ENCODE data around the gene FGFR1OP2. TPM values are rescaled to one million over a fixed set of nuclear protein-coding genes. Genes with fewer than 3 reads are reported as not detected.

FGFR1OP2 gene
- total and polyA plus RNA-seq, 10 donors = 27.2 to 142 (median 70.1) TPM

DNA sequence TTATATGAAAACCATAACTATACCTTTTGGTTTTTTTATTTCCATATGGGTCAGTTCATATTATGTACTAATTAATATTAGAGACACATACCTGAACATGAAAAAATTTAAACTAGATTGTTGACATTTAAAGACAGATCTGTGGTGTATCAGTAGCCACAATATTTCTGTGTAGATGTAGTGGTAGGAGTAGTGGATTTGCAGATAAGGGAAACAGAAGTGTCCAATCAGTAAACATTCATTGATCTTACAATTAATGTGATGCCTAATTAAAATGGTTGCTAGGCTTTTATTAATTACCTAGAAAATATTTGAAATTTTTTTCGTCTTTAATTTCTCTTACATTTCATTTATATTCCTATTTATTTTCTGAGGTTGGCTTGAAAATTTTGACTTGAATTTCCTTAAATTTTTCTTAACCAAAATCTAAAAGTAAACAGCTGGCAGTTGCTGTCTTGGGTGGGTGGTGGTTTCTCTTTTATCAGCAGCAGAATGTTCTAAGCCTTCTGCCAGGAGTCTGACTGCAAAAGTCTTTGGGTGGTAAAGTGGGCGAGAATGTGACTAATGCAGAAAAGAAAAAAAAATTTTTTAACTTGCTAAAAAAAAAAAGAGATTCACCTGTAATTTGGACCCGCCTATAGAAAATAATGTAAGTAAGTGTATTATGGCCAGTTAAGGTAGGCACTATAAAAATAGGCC, 2.4 kb downstream of the FGFR1OP2 start:
- intact Hi-C loops (cut with DNase I; ENCODE audit: low total_unique reads) = no loop called here
- Histone ChIP-seq H3K36me3 (no peaks in the 10 kb centered on the region), H3K9me3 (peaks cover 0 to 7% (median 0%) of the 10 kb centered on the region in 8 donors), H3K4me3 (peak overlapping the region in 7 of 8 donors; percentile 1 to 91 (median 81)), H3K27me3 (replicated peaks in 1 of 7) (no peaks in the 10 kb centered on the region), H3K4me1 (peaks cover 41 to 89% (median 67%) of the 10 kb centered on the region in 6 donors), H3K27ac (peak overlapping the region in 7 of 8 donors; percentile 69 to 98 (median 95))
- TF ChIP-seq, protein P1, sequence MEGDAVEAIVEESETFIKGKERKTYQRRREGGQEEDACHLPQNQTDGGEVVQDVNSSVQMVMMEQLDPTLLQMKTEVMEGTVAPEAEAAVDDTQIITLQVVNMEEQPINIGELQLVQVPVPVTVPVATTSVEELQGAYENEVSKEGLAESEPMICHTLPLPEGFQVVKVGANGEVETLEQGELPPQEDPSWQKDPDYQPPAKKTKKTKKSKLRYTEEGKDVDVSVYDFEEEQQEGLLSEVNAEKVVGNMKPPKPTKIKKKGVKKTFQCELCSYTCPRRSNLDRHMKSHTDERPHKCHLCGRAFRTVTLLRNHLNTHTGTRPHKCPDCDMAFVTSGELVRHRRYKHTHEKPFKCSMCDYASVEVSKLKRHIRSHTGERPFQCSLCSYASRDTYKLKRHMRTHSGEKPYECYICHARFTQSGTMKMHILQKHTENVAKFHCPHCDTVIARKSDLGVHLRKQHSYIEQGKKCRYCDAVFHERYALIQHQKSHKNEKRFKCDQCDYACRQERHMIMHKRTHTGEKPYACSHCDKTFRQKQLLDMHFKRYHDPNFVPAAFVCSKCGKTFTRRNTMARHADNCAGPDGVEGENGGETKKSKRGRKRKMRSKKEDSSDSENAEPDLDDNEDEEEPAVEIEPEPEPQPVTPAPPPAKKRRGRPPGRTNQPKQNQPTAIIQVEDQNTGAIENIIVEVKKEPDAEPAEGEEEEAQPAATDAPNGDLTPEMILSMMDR (IDR thresholded peaks at IDR 0.05 in 8 of 11, conservative IDR thresholded peaks at IDR 0.05 in 3 of 11) = no peak
- TF ChIP-seq POLR2A (IDR thresholded peaks at IDR 0.05) = no peak
- TF ChIP-seq POLR2AphosphoS5 (IDR thresholded peaks at IDR 0.05) = no peak
- no peak for DNase-seq
- WGBS, 5 donors = 28 to 40% (median 37%) methylated on average over 3 of the region's 3 CpGs

DNA sequence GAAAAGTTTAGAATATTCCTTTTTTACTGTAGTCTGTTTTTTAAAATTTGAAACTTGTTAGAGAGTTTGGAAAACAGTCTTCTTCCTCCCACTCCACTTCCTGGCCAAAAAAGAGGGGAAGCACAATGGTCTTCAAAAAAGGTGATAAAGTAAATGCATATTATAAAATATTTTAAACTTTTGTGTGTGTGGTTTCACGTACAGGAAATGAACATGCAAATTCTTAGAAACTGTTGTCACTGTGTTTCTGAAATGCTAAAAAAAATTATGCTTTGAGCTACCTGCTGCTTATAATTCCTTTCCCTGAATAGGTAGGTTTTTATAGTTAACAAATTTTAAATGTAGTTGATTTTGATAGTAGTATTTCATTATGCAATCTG, 2.9 kb downstream of the FGFR1OP2 start:
- Histone ChIP-seq H3K27me3 (replicated peaks in 1 of 7) (no peaks in the 10 kb centered on the region), H3K4me3 (peak overlapping the region in 5 of 8 donors; percentile 80 to 91 (median 85)), H3K36me3 (no peaks in the 10 kb centered on the region), H3K27ac (peak overlapping the region in 7 of 8 donors; percentile 69 to 98 (median 95)), H3K4me1 (peaks cover 36 to 89% (median 65%) of the 10 kb centered on the region in 6 donors), H3K9me3 (peaks cover 0 to 7% (median 0%) of the 10 kb centered on the region in 8 donors)
- no peak for TF ChIP-seq POLR2A (IDR thresholded peaks at IDR 0.05)
- TF ChIP-seq, protein P1 (IDR thresholded peaks at IDR 0.05 in 8 of 11, conservative IDR thresholded peaks at IDR 0.05 in 3 of 11) = no peak
- no peak for TF ChIP-seq POLR2AphosphoS5 (IDR thresholded peaks at IDR 0.05)
- WGBS, 5 donors = 0 to 8% (median 2%) methylated on average over 1 of the region's 1 CpG
- intact Hi-C loops (cut with DNase I; ENCODE audit: low total_unique reads) = no loop called here
- no peak for DNase-seq

DNA sequence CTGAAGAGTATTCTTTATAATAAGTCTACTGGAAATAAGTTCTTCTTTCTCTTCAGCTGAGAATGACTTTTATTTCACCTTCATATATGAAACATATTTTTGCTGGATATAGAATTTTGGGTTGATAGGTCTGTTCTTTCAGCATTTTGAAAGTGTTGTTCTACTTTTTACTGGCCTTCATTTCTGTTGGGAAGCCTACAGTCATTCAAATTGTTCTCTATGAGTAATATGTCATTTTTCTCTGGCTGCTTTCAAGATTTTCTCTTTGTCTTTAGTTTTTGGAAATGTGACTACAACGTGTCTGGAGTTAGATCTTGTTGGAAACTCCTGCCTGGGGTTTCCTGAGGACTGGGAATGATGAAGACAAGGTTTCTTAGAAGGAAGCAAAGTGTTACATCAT, 10.0 kb downstream of the FGFR1OP2 start:
- H3K27me3 ChIP-seq (replicated peaks in 1 of 7) = no peaks in the 10 kb centered on the region
- 67 to 89% (median 84%) methylated on average over 1 of the region's 1 CpG for whole genome bisulfite sequencing, 5 donors
- DNase-seq = no peak
- H3K27ac ChIP-seq = no peak overlapping the region
- H3K36me3 ChIP-seq = peaks cover 0 to 18% (median 4%) of the 10 kb centered on the region in 6 donors
- H3K4me1 ChIP-seq = peaks cover 0 to 71% (median 36%) of the 10 kb centered on the region in 6 donors
- peaks cover 0 to 27% (median 22%) of the 10 kb centered on the region in 8 donors for H3K9me3 ChIP-seq
- intact Hi-C loops (cut with DNase I; ENCODE audit: low total_unique reads) = no loop called here
- TF ChIP-seq POLR2AphosphoS5 (IDR thresholded peaks at IDR 0.05) (no peak), POLR2A (IDR thresholded peaks at IDR 0.05) (no peak)
- TF ChIP-seq, protein P1 (IDR thresholded peaks at IDR 0.05 in 8 of 11, conservative IDR thresholded peaks at IDR 0.05 in 3 of 11) = no peak
- no peak overlapping the region for H3K4me3 ChIP-seq

GRCh38 chr12:26953447-26953846, 15.2 kb downstream of the FGFR1OP2 start:
- H3K27me3 ChIP-seq (replicated peaks in 1 of 7) = no peaks in the 10 kb centered on the region

More at GRCh38 chr12:26953447-26953846, 15.2 kb downstream of the FGFR1OP2 start:
- Histone ChIP-seq H3K4me3 (no peak overlapping the region), H3K36me3 (peaks cover 4 to 62% (median 29%) of the 10 kb centered on the region in 6 donors), H3K4me1 (peaks cover 0 to 54% (median 25%) of the 10 kb centered on the region in 6 donors), H3K9me3 (peaks cover 0 to 10% (median 9%) of the 10 kb centered on the region in 8 donors), H3K27ac (peak overlapping the region in 6 of 8 donors; percentile 37 to 72 (median 64))
- intact Hi-C loops (cut with DNase I; ENCODE audit: low total_unique reads) = loop anchor here (10.0 kb wide), 1 partner anchor 51 kb away; no protein-coding TSS in a partner anchor
- DNase-seq = no peak
- WGBS, 5 donors = 35 to 80% (median 43%) methylated on average over 1 of the region's 1 CpG
- TF ChIP-seq, protein P1 (IDR thresholded peaks at IDR 0.05 in 8 of 11, conservative IDR thresholded peaks at IDR 0.05 in 3 of 11) = no peak
- TF ChIP-seq POLR2A (IDR thresholded peaks at IDR 0.05) (no peak), POLR2AphosphoS5 (IDR thresholded peaks at IDR 0.05) (peak in 1 of 3 donors; percentile 49)

All from spleen (tissue), 11 donors.